ENCODE data around the gene PCBP3.
"Not testable (repeated sequence)": the region's sequence is repeated elsewhere in the genome, so short reads cannot be mapped to it uniquely, and the experiment has no call there.

PCBP3 gene

GRCh38 chr21:45710306-45710705 is 66.8 kb downstream of the PCBP3 start:
- H3K27ac ChIP-seq (ENCODE audit: low read depth, low read length); H3K4me3 ChIP-seq (ENCODE audit: low read depth in 1 of 2, low read length in 2 of 2); H3K36me3 ChIP-seq (ENCODE audit: control insufficient read depth in 1 of 2, insufficient read depth in 2 of 2, low read length in 2 of 2); H3K27me3 ChIP-seq (ENCODE audit: control insufficient read depth in 1 of 2, insufficient read depth in 2 of 2, low read length in 2 of 2); H3K4me1 ChIP-seq (ENCODE audit: control insufficient read depth in 1 of 2, insufficient read depth in 2 of 2, low read length in 2 of 2); H3K9ac ChIP-seq (ENCODE audit: low read depth in 1 of 2, low read length in 2 of 2); H3K9me3 ChIP-seq (ENCODE audit: control insufficient read depth in 1 of 2, low read length in 2 of 2): not testable (repeated sequence)

- Histone ChIP-seq H3K36me3 (ENCODE audit: control insufficient read depth in 1 of 2, insufficient read depth in 2 of 2, low read length in 2 of 2) (no peaks in the 10 kb centered on the region), H3K4me3 (ENCODE audit: low read depth in 1 of 2, low read length in 2 of 2) (no peak overlapping the region), H3K9me3 (ENCODE audit: control insufficient read depth in 1 of 2, low read length in 2 of 2) (peaks cover 5 to 7% of the 10 kb centered on the region in 2 donors), H3K27me3 (ENCODE audit: control insufficient read depth in 1 of 2, insufficient read depth in 2 of 2, low read length in 2 of 2) (no peaks in the 10 kb centered on the region), H3K4me1 (ENCODE audit: control insufficient read depth in 1 of 2, insufficient read depth in 2 of 2, low read length in 2 of 2) (no peaks in the 10 kb centered on the region), H3K9ac (ENCODE audit: low read depth in 1 of 2, low read length in 2 of 2) (no peak overlapping the region), H3K27ac (ENCODE audit: low read depth, low read length) (no peak overlapping the region)
Measured at GRCh38 chr21:45713613-45714012, 70.1 kb downstream of the PCBP3 start.

GRCh38 chr21:45715441-45715840 is 71.9 kb downstream of the PCBP3 start:
- no peaks in the 10 kb centered on the region for H3K4me1 ChIP-seq (ENCODE audit: control insufficient read depth in 1 of 2, insufficient read depth in 2 of 2, low read length in 2 of 2)
- H3K36me3 ChIP-seq (ENCODE audit: control insufficient read depth in 1 of 2, insufficient read depth in 2 of 2, low read length in 2 of 2), result no peaks in the 10 kb centered on the region
- H3K27me3 ChIP-seq (ENCODE audit: control insufficient read depth in 1 of 2, insufficient read depth in 2 of 2, low read length in 2 of 2), result no peaks in the 10 kb centered on the region
- no peak overlapping the region for H3K4me3 ChIP-seq (ENCODE audit: low read depth in 1 of 2, low read length in 2 of 2)
- H3K27ac ChIP-seq (ENCODE audit: low read depth, low read length), result no peak overlapping the region
- peaks cover 5 to 7% of the 10 kb centered on the region in 2 donors for H3K9me3 ChIP-seq (ENCODE audit: control insufficient read depth in 1 of 2, low read length in 2 of 2)
- H3K9ac ChIP-seq (ENCODE audit: low read depth in 1 of 2, low read length in 2 of 2), result no peak overlapping the region

DNA sequence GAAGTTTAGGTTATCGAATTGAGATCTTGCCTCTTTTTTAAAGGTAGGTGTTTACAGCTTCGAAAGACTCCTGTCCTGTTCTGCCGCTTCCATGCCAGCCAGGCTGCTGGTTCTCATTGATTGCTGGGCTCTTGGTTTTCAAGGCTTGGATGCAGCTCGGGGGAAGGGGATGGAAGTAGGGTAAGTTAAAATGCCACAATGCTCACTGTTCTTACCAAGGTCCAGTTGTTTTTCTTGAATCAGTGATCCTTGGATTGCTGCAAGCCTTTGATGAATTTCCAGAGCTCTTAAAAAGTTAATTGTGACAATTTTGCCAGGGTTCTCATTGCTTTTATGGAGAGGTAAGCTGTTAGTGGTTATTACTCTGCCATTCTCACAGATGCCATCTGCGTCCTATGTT is 74.9 kb downstream of the PCBP3 start:
- Histone ChIP-seq H3K36me3 (ENCODE audit: control insufficient read depth in 1 of 2, insufficient read depth in 2 of 2, low read length in 2 of 2) (no peaks in the 10 kb centered on the region), H3K9me3 (ENCODE audit: control insufficient read depth in 1 of 2, low read length in 2 of 2) (no peaks in the 10 kb centered on the region), H3K27me3 (ENCODE audit: control insufficient read depth in 1 of 2, insufficient read depth in 2 of 2, low read length in 2 of 2) (no peaks in the 10 kb centered on the region), H3K27ac (ENCODE audit: low read depth, low read length) (no peak overlapping the region), H3K4me3 (ENCODE audit: low read depth in 1 of 2, low read length in 2 of 2) (no peak overlapping the region), H3K9ac (ENCODE audit: low read depth in 1 of 2, low read length in 2 of 2) (no peak overlapping the region), H3K4me1 (ENCODE audit: control insufficient read depth in 1 of 2, insufficient read depth in 2 of 2, low read length in 2 of 2) (no peaks in the 10 kb centered on the region)

DNA sequence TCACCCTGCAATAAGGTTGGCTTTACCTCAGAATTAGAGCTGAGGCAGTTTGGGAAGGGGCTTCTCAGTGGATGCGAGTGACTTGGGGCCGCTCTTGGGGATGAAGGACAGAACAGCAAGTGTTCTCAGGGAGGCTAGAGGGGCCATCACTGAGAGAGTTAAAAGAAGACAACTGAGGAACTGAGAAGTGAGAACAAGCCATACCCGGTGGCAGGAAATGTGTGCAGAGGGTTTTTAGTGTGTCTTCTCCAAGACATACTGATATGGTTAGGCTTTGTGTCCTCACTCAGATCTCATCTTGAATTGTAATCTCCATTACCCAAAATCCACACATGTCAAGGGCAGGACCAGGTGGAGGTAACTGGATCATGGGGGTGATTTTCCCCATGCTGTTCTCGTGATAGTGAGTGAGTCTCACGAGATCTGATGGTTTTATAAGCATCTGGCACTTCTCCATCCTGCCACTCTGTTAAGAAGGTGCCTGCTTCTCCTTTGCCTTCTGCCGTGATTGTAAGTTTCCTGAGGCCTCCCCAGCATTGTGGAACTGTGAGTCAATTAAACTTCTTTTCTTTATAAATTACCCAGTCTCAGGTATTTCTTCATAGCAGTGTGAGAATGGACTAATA is 75.8 kb downstream of the PCBP3 start:
- H3K36me3 ChIP-seq (ENCODE audit: control insufficient read depth in 1 of 2, insufficient read depth in 2 of 2, low read length in 2 of 2), result no peaks in the 10 kb centered on the region
- no peaks in the 10 kb centered on the region for H3K9me3 ChIP-seq (ENCODE audit: control insufficient read depth in 1 of 2, low read length in 2 of 2)
- H3K4me1 ChIP-seq (ENCODE audit: control insufficient read depth in 1 of 2, insufficient read depth in 2 of 2, low read length in 2 of 2), result no peaks in the 10 kb centered on the region
- no peak overlapping the region for H3K27ac ChIP-seq (ENCODE audit: low read depth, low read length)
- H3K9ac ChIP-seq (ENCODE audit: low read depth in 1 of 2, low read length in 2 of 2), result no peak overlapping the region
- H3K27me3 ChIP-seq (ENCODE audit: control insufficient read depth in 1 of 2, insufficient read depth in 2 of 2, low read length in 2 of 2), result no peaks in the 10 kb centered on the region
- no peak overlapping the region for H3K4me3 ChIP-seq (ENCODE audit: low read depth in 1 of 2, low read length in 2 of 2)

GRCh38 chr21:45720204-45720603 is 76.7 kb downstream of the PCBP3 start:
- H3K4me1 ChIP-seq (ENCODE audit: control insufficient read depth in 1 of 2, insufficient read depth in 2 of 2, low read length in 2 of 2); H3K36me3 ChIP-seq (ENCODE audit: control insufficient read depth in 1 of 2, insufficient read depth in 2 of 2, low read length in 2 of 2); H3K4me3 ChIP-seq (ENCODE audit: low read depth in 1 of 2, low read length in 2 of 2); H3K27ac ChIP-seq (ENCODE audit: low read depth, low read length); H3K9me3 ChIP-seq (ENCODE audit: control insufficient read depth in 1 of 2, low read length in 2 of 2); H3K9ac ChIP-seq (ENCODE audit: low read depth in 1 of 2, low read length in 2 of 2); H3K27me3 ChIP-seq (ENCODE audit: control insufficient read depth in 1 of 2, insufficient read depth in 2 of 2, low read length in 2 of 2): not testable (repeated sequence)

DNA sequence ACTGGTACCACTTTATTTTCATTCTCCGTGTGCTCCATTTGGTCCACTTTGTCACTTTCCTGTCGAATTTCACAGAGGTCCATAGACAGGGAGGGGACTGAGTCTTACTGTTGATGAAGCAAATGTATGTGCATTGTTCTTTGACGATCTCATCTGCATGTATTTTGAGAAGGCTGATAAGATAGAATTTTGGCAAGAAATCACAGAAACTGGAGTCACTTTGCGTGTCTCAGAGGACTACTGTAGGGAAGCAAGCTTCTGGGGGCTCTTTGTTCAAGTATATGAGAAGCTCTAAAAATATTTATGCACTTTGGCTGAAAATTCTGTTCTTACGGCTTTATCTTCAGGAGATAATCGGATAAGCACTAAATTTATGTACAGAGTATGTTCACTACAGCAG is 78.1 kb downstream of the PCBP3 start:
- H3K4me3 ChIP-seq (ENCODE audit: low read depth in 1 of 2, low read length in 2 of 2), result no peak overlapping the region
- no peak overlapping the region for H3K27ac ChIP-seq (ENCODE audit: low read depth, low read length)
- H3K9me3 ChIP-seq (ENCODE audit: control insufficient read depth in 1 of 2, low read length in 2 of 2), result no peaks in the 10 kb centered on the region
- H3K36me3 ChIP-seq (ENCODE audit: control insufficient read depth in 1 of 2, insufficient read depth in 2 of 2, low read length in 2 of 2), result no peaks in the 10 kb centered on the region
- no peaks in the 10 kb centered on the region for H3K4me1 ChIP-seq (ENCODE audit: control insufficient read depth in 1 of 2, insufficient read depth in 2 of 2, low read length in 2 of 2)
- no peaks in the 10 kb centered on the region for H3K27me3 ChIP-seq (ENCODE audit: control insufficient read depth in 1 of 2, insufficient read depth in 2 of 2, low read length in 2 of 2)
- no peak overlapping the region for H3K9ac ChIP-seq (ENCODE audit: low read depth in 1 of 2, low read length in 2 of 2)

DNA sequence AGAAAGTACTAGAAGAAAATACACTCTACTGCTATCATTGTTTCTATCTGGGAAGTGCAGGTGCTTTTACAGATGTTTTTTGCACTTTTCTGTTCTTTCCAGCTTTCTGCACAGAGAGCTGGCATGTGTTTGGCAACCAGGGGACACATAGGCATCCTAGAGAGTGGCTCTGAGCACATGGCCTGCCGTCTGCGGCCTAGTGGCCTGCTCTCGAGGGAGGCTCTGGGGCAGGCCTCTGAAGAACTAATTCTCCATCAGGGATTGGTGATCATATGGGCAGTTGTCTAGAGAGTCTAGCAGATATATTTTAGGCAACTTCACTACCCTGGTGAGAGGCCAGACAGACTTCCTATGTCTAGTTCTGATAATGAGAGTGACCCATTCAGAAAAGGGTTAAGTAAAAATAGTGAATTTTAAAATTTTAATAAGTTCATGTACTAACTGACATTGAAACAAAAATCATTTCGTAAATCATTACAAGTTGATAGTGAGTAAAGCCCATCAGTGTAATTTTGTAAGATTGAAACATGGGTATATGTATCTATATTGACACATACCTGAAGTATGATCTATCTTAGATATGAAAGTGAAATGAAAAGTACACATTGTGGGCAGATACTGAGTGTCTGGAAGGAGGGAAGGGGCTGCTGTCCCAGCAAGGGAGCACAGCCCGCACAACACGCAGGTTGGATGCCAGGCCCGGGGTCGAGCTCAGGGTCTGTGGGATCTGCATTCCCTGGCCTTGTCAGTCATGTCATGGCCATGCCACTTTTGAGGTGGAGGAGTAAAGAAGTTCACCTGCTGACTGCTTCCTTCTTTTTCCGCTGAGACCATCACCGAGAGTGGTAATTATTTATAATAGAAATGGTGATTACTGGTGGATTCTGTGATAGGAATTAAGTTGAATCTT is 79.8 kb downstream of the PCBP3 start:
- no peaks in the 10 kb centered on the region for H3K36me3 ChIP-seq (ENCODE audit: control insufficient read depth in 1 of 2, insufficient read depth in 2 of 2, low read length in 2 of 2)
- no peak overlapping the region for H3K4me3 ChIP-seq (ENCODE audit: low read depth in 1 of 2, low read length in 2 of 2)
- no peaks in the 10 kb centered on the region for H3K27me3 ChIP-seq (ENCODE audit: control insufficient read depth in 1 of 2, insufficient read depth in 2 of 2, low read length in 2 of 2)
- no peaks in the 10 kb centered on the region for H3K9me3 ChIP-seq (ENCODE audit: control insufficient read depth in 1 of 2, low read length in 2 of 2)
- no peak overlapping the region for H3K27ac ChIP-seq (ENCODE audit: low read depth, low read length)
- no peaks in the 10 kb centered on the region for H3K4me1 ChIP-seq (ENCODE audit: control insufficient read depth in 1 of 2, insufficient read depth in 2 of 2, low read length in 2 of 2)
- no peak overlapping the region for H3K9ac ChIP-seq (ENCODE audit: low read depth in 1 of 2, low read length in 2 of 2)

DNA sequence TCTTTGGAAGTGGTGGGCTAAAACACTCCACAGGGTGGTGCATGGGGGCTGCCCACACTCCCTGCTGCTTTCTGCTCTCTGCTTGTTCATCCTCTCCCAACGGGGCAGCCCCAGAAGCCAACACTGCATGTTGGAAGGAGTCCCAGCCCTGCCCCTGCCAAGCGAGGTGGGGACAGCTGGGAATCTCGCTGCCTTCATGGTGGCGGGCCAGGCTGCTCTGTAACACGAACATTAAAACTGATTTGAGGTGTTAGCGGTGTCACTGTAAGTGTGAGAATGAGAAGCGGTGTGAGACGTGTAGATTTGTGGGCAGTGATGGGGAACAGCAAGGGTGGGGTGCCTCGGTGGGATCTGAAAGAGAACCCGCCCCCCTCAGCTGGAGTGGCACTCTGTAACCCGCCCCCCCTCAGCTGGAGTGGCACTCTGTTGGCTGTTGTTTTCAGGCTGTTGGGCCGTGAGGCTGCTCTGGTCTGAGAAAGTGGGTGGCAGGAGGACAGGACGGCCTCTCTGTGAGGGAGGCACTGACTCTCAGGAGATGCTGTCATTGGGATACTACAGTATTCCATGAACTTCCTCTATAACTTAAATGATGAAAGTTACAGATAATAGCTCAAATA is 80.9 kb downstream of the PCBP3 start:
- no peak overlapping the region for H3K27ac ChIP-seq (ENCODE audit: low read depth, low read length)
- H3K27me3 ChIP-seq (ENCODE audit: control insufficient read depth in 1 of 2, insufficient read depth in 2 of 2, low read length in 2 of 2), result no peaks in the 10 kb centered on the region
- no peak overlapping the region for H3K9ac ChIP-seq (ENCODE audit: low read depth in 1 of 2, low read length in 2 of 2)
- H3K4me3 ChIP-seq (ENCODE audit: low read depth in 1 of 2, low read length in 2 of 2), result no peak overlapping the region
- no peaks in the 10 kb centered on the region for H3K9me3 ChIP-seq (ENCODE audit: control insufficient read depth in 1 of 2, low read length in 2 of 2)
- no peaks in the 10 kb centered on the region for H3K36me3 ChIP-seq (ENCODE audit: control insufficient read depth in 1 of 2, insufficient read depth in 2 of 2, low read length in 2 of 2)
- no peaks in the 10 kb centered on the region for H3K4me1 ChIP-seq (ENCODE audit: control insufficient read depth in 1 of 2, insufficient read depth in 2 of 2, low read length in 2 of 2)

Data from duodenal mucosa (tissue), 2 donors.